HG02943 (cell line): ENCODE measurements around the gene ADGRF3.
"Not testable (repeated sequence)": the region's sequence is repeated elsewhere in the genome, so short reads cannot be mapped to it uniquely, and the experiment has no call there.

Experiments used
- ATAC-seq: cut with Tn5 transposase; IDR thresholded peaks from one replicate; pipeline ENCODE4 v1.9.1; 2021; ENCODE audit warnings: mild to moderate bottlenecking, low read depth, moderate library complexity; ENCODE audit not compliant: unreplicated experiment

Gene ADGRF3

GRCh38 chr2:26324479-26324878 lies 22.1 kb downstream of the ADGRF3 start:
- ATAC-seq, result not testable (repeated sequence)

GRCh38 chr2:26318950-26319349 lies 27.6 kb downstream of the ADGRF3 start:
- no peak for ATAC-seq

- no peak for ATAC-seq
These were observed 29.0 kb downstream of the ADGRF3 start for GRCh38 chr2:26317377-26318105.

GRCh38 chr2:26316845-26317244 lies 29.7 kb downstream of the ADGRF3 start:
- ATAC-seq, result no peak

GRCh38 chr2:26316041-26316440 lies 30.5 kb downstream of the ADGRF3 start:
- ATAC-seq, result no peak

GRCh38 chr2:26314243-26314642 lies 32.3 kb downstream of the ADGRF3 start:
- ATAC-seq, result no peak

GRCh38 chr2:26313446-26313845 lies 33.1 kb downstream of the ADGRF3 start:
- no peak for ATAC-seq

GRCh38 chr2:26312471-26312870 lies 34.1 kb downstream of the ADGRF3 start:
- no peak for ATAC-seq

- ATAC-seq, result no peak
These were observed 36.7 kb downstream of the ADGRF3 start for GRCh38 chr2:26309921-26310320.

GRCh38 chr2:26305540-26305939 lies 41.0 kb downstream of the ADGRF3 start:
- no peak for ATAC-seq

- not testable (repeated sequence) for ATAC-seq
These were observed 41.5 kb downstream of the ADGRF3 start for GRCh38 chr2:26305094-26305493.

GRCh38 chr2:26302846-26303245 lies 43.7 kb downstream of the ADGRF3 start:
- no peak for ATAC-seq

- ATAC-seq, result no peak
These were observed 46.2 kb downstream of the ADGRF3 start for GRCh38 chr2:26300234-26300925.

GRCh38 chr2:26299471-26300101 lies 47.0 kb downstream of the ADGRF3 start:
- no peak for ATAC-seq

- ATAC-seq, result no peak
These were observed 47.8 kb downstream of the ADGRF3 start for GRCh38 chr2:26298638-26299393.

GRCh38 chr2:26298286-26298637 lies 48.3 kb downstream of the ADGRF3 start:
- ATAC-seq, result no peak

- no peak for ATAC-seq
These were observed 49.5 kb downstream of the ADGRF3 start for GRCh38 chr2:26297061-26297460.

GRCh38 chr2:26295511-26295910 lies 51.1 kb downstream of the ADGRF3 start:
- ATAC-seq, result no peak

GRCh38 chr2:26292646-26293045 lies 53.9 kb downstream of the ADGRF3 start:
- ATAC-seq, result no peak

- ATAC-seq, result no peak
These were observed 56.6 kb downstream of the ADGRF3 start for GRCh38 chr2:26290001-26290400.

GRCh38 chr2:26285931-26286330 lies 60.7 kb downstream of the ADGRF3 start:
- ATAC-seq, result no peak
